SIG-M5 treated with dmso at 0.1 percent for 504 hours (cell line): Measurements from ENCODE around the gene DUSP9.
"Not testable (repeated sequence)": the region's sequence is repeated elsewhere in the genome, so short reads cannot be mapped to it uniquely, and the experiment has no call there.

ENCODE experiments used
- DNase-seq: peaks from one replicate; lab custom pipeline; 2025; ENCODE audit not compliant: unreplicated experiment; lab: John Stamatoyannopoulos, UW

The DUSP9 gene

DNA sequence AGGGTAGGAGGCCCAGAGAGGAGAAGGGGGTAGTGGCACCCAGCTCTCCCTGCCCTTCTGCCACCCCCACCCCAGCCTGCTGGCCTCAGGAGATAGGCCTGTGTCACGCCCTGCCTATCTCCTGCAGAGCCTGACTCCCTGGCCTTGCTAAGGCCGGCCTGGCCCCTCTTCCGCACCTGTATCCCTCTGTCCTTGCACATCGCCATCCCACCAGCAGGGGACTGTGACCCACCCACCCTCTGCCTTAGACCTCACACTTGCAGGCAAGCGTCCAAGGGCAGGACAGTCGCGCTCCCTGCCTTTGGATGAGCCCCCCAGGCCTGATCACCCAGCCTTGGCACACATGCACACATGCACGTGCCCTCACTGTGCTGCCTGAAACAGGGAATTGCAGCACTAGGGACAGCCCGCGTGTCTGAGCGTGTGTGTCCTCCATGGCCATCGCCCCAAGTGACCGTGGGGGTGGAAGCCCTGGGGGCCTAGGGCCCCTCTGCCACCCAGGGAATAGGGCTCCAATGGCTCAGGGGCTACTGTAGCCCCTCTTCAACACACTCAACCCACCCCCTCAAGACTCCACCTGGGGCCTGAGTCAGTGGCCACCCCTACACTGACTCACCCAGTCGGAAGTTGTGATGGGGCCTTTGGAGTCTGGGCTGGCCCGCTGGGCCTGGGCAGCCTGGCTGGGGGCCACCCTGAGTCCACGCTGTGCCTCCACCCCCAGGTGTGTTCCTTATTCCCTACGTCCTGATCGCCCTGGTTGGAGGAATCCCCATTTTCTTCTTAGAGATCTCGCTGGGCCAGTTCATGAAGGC lies 42.9 kb downstream of the DUSP9 start:
- DNase-seq: no peak

DNA sequence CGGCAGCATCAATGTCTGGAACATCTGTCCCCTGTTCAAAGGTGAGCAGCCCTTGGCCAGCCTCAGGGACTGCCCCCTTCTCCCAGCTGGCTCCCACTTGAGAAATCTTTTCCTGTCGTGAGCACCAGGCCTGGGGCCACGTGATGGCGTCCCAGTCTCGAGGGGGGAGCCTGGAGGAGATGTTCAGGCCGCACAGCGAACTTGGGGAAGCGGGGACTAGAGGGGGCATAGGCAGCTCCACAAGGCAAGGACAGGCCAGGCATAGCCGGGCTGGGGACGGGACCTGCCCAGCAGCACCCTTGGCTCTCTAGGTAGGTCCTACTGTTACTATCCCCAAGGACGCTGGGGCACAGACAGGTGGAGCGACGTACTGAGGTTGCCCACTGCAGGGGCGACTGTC lies 43.5 kb downstream of the DUSP9 start:
- DNase-seq: no peak

DNA sequence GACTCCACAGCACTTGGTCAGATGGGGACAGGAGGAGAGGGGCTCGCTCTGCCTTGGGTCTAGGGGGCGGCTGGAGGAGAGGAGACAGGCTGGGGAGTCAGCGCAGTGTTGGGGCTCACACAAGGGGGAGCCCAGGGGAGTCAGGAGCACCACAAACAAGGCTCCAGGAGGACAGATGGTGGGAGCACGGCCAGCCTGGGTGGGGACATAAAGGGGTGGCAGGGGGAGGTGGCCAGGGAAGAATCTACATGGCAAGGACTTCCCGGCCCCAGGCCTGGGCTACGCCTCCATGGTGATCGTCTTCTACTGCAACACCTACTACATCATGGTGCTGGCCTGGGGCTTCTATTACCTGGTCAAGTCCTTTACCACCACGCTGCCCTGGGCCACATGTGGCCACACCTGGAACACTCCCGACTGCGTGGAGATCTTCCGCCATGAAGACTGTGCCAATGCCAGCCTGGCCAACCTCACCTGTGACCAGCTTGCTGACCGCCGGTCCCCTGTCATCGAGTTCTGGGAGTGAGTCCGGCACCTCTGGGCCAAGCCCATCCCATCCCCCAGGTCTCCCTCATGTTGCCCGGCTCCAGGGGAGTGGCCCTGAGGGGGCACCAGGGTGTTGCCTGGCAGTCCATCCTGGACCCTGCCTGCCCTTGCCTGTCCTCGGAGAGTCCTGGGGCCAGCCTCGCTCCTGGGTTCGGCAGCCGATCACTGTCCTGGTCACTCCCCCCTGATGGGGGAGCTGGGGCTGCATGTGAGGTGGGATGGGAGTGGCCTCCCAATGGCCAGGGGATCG lies 44.2 kb downstream of the DUSP9 start:
- not testable (repeated sequence) for DNase-seq

DNA sequence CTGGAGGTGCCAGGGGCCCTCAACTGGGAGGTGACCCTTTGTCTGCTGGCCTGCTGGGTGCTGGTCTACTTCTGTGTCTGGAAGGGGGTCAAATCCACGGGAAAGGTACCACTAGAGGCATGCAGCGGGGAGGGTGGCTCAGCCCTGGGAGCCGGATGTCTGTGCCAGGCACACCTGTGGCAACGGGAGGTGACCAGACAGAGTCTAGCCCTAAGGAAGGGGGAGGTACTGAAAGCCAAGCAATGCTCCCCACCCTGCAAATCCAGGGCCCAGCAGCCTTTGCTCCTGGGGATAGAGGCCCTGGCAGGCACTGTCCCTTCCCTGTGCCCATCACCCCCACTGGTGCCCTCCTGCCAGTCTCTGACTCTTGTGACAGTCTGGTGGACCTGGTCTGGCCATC lies 45.0 kb downstream of the DUSP9 start:
- no peak for DNase-seq

DNA sequence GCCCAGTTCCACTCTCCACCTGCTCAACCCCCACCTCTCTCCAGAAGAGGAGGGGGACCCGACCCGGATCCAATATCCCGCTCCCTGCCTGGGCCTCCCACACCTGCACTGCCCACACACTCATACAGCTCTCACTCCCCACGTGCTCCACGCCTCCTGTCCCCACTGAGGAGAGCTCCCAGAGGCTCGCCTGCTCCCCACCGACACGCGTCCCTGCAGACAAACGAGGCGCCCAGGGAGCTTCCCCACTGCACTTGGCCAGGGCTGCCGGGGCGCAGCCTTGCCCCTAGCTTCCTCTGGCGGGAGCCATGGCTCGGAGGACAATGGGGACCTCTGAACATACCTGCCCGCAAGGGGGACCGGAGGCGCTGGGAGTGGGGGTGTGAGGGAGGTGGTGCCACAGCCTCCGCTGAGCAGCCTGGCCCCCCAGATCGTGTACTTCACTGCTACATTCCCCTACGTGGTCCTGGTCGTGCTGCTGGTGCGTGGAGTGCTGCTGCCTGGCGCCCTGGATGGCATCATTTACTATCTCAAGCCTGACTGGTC lies 45.7 kb downstream of the DUSP9 start:
- no peak for DNase-seq

DNA sequence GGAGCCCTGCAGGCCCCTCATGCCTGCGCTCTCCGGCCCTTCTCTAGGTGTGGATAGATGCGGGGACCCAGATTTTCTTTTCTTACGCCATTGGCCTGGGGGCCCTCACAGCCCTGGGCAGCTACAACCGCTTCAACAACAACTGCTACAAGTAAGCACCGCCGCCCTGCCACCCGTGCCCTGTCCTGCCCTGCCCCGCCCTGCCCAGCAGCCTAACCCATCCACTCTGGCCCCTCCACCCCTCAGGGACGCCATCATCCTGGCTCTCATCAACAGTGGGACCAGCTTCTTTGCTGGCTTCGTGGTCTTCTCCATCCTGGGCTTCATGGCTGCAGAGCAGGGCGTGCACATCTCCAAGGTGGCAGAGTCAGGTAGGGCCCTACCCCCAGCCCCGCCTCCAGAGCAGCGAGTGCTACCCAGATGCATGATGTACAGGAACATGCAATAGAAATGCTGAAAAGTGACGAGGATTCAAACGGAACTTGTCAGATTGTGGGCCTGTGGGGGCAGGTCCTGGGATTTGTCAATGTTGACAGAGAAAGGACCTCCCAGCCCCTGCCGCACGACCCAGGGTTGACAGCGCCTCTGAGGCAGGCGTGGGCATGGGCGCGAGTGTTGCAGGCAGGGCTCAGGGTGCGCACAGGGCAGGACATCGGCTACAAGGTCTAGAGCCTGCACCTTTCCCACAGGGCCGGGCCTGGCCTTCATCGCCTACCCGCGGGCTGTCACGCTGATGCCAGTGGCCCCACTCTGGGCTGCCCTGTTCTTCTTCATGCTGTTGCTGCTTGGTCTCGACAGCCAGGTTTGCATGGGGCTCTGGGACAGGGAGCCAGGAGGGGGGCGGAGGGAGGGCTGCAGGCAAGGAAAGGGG lies 46.4 kb downstream of the DUSP9 start:
- no peak for DNase-seq

DNA sequence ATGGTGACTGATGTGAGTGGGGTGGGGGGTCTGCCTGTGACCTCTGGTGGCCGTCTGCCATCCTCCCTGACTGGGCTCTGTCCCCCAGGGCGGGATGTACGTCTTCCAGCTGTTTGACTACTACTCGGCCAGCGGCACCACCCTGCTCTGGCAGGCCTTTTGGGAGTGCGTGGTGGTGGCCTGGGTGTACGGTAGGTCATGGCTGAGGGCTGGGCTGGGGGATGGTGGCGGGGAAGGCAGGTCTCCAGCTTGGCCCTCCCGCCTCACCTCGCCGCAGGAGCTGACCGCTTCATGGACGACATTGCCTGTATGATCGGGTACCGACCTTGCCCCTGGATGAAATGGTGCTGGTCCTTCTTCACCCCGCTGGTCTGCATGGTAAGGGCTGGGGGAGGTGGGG lies 47.3 kb downstream of the DUSP9 start:
- DNase-seq: not testable (repeated sequence)

DNA sequence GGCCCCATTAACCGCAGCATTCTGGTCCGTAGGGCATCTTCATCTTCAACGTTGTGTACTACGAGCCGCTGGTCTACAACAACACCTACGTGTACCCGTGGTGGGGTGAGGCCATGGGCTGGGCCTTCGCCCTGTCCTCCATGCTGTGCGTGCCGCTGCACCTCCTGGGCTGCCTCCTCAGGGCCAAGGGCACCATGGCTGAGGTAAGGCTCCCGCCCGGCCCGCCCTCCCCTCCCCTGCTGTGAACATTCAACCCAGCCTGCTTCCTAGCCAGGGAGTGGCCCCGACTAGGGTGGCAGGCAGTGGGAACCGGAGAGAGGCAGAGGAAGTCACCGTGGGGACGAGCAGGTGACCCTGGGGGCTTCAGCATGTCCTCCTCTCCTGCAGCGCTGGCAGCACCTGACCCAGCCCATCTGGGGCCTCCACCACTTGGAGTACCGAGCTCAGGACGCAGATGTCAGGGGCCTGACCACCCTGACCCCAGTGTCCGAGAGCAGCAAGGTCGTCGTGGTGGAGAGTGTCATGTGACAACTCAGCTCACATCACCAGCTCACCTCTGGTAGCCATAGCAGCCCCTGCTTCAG lies 47.8 kb downstream of the DUSP9 start:
- DNase-seq: no peak

DNA sequence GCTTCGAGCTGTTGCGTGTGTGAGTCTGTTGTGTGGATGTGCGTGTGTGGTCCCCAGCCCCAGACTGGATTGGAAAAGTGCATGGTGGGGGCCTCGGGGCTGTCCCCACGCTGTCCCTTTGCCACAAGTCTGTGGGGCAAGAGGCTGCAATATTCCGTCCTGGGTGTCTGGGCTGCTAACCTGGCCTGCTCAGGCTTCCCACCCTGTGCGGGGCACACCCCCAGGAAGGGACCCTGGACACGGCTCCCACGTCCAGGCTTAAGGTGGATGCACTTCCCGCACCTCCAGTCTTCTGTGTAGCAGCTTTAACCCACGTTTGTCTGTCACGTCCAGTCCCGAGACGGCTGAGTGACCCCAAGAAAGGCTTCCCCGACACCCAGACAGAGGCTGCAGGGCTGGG lies 49.1 kb downstream of the DUSP9 start:
- no peak for DNase-seq

DNA sequence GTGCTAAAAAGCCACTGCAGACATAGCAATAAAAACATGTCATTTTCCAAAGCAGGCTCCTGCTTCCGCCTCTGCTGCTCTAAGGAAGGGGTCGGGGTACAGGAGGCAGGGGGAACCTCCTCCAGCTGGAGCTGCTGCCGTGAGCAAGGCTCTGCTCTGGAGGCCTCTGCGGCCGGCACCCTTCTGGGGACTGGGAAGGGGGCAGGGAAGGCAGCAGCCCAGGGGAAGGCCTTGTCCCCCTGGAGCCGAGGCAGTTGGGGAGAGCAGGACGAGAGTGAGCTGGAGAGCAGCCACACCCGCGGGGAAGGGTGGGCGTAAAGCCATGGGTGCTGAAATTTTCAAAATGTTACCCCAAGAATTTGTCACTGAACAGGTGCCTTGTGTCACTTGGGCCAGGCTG lies 49.5 kb downstream of the DUSP9 start:
- not testable (repeated sequence) for DNase-seq

DNA sequence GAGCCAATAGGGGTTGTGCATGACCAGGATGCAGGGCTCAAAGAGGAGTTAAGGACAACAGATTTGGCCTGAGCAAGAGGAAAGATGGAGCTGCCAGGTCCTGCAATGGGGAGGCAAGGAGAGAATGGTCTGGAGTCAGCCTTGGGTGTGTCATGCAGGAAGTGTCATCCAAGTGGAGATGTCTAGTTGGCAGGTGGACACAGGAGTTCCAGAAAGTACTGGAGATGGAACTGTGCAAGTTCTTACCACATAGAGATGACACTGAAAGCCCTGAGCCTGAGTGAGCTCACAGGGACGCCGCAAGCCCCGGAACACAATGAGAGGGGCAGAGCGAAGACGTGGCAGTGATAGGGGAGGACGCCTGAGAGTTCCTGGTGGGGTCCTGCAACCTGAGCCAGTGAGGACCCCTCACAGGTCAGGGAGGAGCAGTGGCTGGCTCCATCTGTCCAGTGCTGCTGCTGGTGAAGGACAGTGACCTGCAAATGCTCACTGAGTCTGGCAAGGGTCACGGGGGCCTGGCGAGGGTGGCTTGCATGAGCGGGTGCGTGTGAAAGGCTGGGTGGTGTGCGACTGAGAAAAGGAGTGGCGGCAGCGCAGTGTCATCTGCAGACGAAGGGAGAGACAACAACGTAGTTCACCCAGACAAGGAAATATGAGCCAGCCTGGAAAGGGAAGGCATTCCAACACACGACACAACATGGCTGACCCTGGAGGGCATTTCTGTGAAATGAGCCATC lies 50.2 kb downstream of the DUSP9 start:
- not testable (repeated sequence) for DNase-seq

DNA sequence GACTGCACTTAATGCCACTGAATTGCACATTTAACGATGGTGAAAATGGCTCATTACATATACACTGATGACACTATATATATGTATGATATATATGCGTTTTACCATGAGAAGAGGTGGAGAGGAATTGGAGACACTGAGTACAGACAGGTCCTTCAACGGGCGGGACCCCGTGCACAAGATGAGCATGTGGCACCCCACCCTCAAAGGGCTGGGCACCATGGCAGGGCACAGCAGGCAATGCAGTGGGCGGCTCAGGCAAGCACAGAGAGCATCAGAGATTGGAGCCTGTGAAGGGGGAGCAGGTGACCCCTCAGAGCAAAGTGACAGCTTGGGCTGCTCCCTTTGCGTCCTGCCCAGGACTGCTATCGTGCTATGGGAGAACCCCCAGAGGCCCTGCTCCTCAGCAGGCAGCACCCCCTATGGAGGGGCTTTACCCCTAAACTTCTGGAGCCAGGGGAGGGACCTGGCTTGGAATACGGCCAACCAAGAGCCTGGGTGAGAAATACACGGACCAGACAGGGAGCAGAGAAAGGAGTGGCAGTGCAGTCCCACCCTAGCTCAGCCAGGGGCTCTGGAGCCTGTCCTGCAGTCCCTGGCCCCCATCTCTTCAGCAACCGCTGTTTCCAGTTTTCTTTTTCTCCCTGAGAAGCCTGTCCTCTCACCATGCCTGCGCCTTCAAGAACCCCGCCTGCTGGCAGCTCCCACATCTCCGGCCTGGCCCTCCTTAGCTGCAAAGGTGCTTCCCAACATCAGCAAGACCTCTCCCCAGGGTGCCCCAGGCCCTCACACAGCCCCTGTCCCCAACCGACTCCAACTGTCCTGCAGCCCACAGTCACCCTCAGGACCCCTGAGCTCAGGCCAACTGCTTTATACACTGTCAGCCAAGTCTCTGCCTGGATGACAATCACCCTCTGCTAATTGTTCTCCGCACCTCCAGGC lies 51.2 kb downstream of the DUSP9 start:
- no peak for DNase-seq

DNA sequence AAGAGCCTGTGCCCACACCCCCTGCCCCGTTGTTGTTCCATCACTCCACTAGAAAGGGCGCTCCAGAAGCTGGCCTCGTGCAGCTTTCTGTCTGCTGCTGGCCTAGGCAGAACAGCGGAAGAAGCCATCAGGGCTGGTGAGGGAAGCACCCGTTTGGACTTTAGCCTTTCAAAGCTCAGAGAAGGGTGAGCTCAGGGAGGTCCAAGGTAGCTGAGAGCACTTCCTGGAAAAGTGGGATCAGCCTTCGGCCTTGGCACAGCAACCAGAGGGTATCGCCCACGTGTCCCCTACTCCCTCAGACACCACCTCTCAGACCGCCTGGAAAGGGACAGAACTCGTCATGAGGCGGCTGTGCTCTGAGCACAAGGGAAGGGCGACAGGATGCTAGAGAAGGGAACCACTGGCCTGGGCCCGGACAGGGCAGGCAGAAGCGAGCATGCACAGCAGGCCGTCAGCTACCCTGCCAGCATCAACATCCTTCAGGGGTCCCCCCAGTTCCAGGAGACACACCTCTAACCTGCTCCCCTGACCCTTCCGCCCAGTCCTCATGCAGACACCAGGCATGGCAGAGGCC lies 52.3 kb downstream of the DUSP9 start:
- not testable (repeated sequence) for DNase-seq

DNA sequence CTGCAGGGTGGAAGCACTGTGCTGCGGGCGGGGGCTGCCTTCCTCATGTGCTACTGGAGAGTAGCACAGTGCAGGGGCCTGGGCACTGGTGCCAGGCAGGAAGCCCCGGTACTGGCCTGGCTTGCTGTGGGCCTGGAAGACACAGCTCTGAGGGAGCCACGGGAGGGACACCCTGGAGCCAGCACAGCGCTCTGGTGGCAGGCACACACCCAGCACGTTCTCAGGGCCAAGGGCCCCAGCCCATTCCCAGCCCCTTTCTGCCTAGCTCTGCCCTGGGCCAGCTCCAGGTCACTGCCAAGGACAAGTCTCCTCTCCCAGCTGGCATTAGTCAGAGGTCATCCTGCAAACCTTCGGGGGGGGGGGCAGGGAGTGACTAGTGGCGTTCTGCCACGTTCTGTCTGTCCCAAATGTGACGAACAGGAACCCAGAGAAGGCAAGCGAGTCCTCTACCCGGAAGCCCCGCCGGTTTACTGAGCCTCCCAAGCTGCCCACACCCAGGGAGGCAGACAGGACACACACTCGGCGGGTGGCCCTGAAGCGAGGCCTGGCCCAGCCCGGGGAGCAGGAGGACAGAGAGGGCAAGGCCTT lies 52.9 kb downstream of the DUSP9 start:
- DNase-seq: not testable (repeated sequence)

DNA sequence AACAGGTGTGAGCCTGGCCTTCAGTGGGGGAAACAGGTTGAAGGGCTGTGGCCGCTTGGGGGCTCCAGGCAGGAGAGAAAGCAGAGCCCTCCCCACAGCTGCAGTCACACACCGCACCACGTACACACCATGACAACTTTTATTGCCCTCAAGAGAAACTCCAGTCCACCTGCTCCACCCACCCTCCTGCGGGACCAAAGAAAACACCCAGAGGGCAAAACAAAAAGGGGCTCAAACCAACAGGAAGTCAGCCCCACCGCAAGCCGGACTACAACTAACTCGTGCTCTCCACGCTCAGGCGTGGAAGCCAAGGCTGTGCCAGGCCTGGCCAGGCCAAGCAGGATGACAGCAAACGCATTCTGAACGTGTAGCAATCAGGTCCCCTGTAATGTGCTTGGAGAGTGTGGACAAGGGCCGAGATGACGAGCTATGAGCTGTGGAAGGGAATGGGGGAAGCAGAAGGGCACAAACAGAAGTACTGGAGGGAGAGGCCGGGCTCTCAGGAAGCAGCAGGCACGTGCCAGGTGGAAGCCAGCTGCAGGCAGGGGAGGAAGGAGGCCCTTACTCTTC lies 53.5 kb downstream of the DUSP9 start:
- DNase-seq: no peak
